ENCODE data around the gene TDRD10. TPM values are rescaled to one million over a fixed set of nuclear protein-coding genes. Genes with fewer than 3 reads are reported as not detected.

The TDRD10 gene
- total and polyA plus RNA-seq, 2 of the 8 experiments (the other 6 are each of a cell fraction or from before 2014, with no cell fraction given) = 0.15 to 0.27 TPM

DNA sequence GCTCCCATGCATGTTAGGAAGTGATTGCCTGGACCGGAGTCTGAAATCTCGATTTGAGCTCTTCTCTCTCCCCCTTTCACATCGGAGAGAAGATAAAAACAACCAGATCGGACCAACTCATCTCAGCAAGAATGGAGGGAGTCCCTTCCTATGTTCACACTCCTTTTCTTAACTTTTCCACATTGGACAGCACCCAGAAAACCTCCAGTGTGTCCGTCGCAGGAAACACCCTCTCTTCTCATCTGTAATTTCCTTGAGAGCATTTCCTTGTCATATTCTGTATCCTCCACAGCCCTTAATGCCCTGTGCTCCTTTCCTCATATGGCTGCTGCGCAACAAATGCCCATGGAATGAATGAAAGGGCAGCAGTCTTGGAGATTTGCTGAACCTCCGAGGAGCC lies 1.5 kb upstream of the TDRD10 start (continued):
- TF ChIP-seq, protein P1, sequence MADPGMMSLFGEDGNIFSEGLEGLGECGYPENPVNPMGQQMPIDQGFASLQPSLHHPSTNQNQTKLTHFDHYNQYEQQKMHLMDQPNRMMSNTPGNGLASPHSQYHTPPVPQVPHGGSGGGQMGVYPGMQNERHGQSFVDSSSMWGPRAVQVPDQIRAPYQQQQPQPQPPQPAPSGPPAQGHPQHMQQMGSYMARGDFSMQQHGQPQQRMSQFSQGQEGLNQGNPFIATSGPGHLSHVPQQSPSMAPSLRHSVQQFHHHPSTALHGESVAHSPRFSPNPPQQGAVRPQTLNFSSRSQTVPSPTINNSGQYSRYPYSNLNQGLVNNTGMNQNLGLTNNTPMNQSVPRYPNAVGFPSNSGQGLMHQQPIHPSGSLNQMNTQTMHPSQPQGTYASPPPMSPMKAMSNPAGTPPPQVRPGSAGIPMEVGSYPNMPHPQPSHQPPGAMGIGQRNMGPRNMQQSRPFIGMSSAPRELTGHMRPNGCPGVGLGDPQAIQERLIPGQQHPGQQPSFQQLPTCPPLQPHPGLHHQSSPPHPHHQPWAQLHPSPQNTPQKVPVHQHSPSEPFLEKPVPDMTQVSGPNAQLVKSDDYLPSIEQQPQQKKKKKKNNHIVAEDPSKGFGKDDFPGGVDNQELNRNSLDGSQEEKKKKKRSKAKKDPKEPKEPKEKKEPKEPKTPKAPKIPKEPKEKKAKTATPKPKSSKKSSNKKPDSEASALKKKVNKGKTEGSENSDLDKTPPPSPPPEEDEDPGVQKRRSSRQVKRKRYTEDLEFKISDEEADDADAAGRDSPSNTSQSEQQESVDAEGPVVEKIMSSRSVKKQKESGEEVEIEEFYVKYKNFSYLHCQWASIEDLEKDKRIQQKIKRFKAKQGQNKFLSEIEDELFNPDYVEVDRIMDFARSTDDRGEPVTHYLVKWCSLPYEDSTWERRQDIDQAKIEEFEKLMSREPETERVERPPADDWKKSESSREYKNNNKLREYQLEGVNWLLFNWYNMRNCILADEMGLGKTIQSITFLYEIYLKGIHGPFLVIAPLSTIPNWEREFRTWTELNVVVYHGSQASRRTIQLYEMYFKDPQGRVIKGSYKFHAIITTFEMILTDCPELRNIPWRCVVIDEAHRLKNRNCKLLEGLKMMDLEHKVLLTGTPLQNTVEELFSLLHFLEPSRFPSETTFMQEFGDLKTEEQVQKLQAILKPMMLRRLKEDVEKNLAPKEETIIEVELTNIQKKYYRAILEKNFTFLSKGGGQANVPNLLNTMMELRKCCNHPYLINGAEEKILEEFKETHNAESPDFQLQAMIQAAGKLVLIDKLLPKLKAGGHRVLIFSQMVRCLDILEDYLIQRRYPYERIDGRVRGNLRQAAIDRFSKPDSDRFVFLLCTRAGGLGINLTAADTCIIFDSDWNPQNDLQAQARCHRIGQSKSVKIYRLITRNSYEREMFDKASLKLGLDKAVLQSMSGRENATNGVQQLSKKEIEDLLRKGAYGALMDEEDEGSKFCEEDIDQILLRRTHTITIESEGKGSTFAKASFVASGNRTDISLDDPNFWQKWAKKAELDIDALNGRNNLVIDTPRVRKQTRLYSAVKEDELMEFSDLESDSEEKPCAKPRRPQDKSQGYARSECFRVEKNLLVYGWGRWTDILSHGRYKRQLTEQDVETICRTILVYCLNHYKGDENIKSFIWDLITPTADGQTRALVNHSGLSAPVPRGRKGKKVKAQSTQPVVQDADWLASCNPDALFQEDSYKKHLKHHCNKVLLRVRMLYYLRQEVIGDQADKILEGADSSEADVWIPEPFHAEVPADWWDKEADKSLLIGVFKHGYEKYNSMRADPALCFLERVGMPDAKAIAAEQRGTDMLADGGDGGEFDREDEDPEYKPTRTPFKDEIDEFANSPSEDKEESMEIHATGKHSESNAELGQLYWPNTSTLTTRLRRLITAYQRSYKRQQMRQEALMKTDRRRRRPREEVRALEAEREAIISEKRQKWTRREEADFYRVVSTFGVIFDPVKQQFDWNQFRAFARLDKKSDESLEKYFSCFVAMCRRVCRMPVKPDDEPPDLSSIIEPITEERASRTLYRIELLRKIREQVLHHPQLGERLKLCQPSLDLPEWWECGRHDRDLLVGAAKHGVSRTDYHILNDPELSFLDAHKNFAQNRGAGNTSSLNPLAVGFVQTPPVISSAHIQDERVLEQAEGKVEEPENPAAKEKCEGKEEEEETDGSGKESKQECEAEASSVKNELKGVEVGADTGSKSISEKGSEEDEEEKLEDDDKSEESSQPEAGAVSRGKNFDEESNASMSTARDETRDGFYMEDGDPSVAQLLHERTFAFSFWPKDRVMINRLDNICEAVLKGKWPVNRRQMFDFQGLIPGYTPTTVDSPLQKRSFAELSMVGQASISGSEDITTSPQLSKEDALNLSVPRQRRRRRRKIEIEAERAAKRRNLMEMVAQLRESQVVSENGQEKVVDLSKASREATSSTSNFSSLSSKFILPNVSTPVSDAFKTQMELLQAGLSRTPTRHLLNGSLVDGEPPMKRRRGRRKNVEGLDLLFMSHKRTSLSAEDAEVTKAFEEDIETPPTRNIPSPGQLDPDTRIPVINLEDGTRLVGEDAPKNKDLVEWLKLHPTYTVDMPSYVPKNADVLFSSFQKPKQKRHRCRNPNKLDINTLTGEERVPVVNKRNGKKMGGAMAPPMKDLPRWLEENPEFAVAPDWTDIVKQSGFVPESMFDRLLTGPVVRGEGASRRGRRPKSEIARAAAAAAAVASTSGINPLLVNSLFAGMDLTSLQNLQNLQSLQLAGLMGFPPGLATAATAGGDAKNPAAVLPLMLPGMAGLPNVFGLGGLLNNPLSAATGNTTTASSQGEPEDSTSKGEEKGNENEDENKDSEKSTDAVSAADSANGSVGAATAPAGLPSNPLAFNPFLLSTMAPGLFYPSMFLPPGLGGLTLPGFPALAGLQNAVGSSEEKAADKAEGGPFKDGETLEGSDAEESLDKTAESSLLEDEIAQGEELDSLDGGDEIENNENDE (IDR thresholded peaks at IDR 0.05; ENCODE audit: insufficient replicate concordance, low read length) = no peak
- no peak for TF ChIP-seq JUN (IDR thresholded peaks at IDR 0.05; ENCODE audit: low read depth, low read length)
- TF ChIP-seq ASH2L (IDR thresholded peaks at IDR 0.05; ENCODE audit: low read length) = no peak
- TF ChIP-seq SRF (IDR thresholded peaks at IDR 0.05; ENCODE audit: low read depth, low read length) = no peak
- TF ChIP-seq TBP (IDR thresholded peaks at IDR 0.05; ENCODE audit: low read depth, low read length) = no peak
- TF ChIP-seq SIRT6 (IDR thresholded peaks at IDR 0.05; ENCODE audit: low read length) = no peak
- no peak for TF ChIP-seq YY1 (IDR thresholded peaks at IDR 0.05; ENCODE audit: low read depth, low read length)
- no peak for TF ChIP-seq HDAC2 (IDR thresholded peaks at IDR 0.05; ENCODE audit: borderline replicate concordance in 1 of 2, low read depth in 2 of 2, low read length in 2 of 2)
- no peak for TF ChIP-seq MAFK (IDR thresholded peaks at IDR 0.05; ENCODE audit: low read depth, low read length)
- TF ChIP-seq, protein P2, sequence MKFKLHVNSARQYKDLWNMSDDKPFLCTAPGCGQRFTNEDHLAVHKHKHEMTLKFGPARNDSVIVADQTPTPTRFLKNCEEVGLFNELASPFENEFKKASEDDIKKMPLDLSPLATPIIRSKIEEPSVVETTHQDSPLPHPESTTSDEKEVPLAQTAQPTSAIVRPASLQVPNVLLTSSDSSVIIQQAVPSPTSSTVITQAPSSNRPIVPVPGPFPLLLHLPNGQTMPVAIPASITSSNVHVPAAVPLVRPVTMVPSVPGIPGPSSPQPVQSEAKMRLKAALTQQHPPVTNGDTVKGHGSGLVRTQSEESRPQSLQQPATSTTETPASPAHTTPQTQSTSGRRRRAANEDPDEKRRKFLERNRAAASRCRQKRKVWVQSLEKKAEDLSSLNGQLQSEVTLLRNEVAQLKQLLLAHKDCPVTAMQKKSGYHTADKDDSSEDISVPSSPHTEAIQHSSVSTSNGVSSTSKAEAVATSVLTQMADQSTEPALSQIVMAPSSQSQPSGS (IDR thresholded peaks at IDR 0.05; ENCODE audit: low read length) = no peak

All from H1 (cell line).